ENCODE data around the gene SYT6.

- TF ChIP-seq CTCF (CRISPR knock-in tag; IDR thresholded peaks at IDR 0.05) (no peak), CEBPZ (IDR thresholded peaks at IDR 0.05; ENCODE audit: low read length) (no peak), ATF1 (CRISPR knock-in tag; IDR thresholded peaks at IDR 0.05) (no peak), TCF7L2 (IDR thresholded peaks at IDR 0.05; ENCODE audit: low read depth, low read length) (no peak), REST (IDR thresholded peaks at IDR 0.05; ENCODE audit: borderline replicate concordance in 1 of 2, low read depth in 1 of 2, low read length in 2 of 2) (no peak), BCL6 (CRISPR knock-in tag; IDR thresholded peaks at IDR 0.05) (no peak), PREB (CRISPR knock-in tag; IDR thresholded peaks at IDR 0.05) (no peak), ZNF616 (CRISPR knock-in tag; IDR thresholded peaks at IDR 0.05; ENCODE audit: low read depth) (no peak), ZNF639 (CRISPR knock-in tag; conservative IDR thresholded peaks at IDR 0.05) (no peak), BRCA1 (CRISPR knock-in tag; IDR thresholded peaks at IDR 0.05) (no peak)
These were observed 91.1 kb downstream of the SYT6 start for GRCh38 chr1:114062477-114063099.

All from HepG2 (cell line).